Thyroid gland (tissue), 4 donors: ENCODE results near the gene LPAR2. TPM values are rescaled to one million over a fixed set of nuclear protein-coding genes. Genes with fewer than 3 reads are reported as not detected.
"Not testable (repeated sequence)": the region's sequence is repeated elsewhere in the genome, so short reads cannot be mapped to it uniquely, and the experiment has no call there.

Experiments used
- DNase-seq, 2 donors: peaks; one replicate each; pipeline ENCODE4 v3.0.0-alpha.2; 2019
- H3K27ac ChIP-seq, 3 donors: fragments of 200-600 bp; sonication (generic); 1 replicate in 2 of 3; 2 replicates in 1 of 3; pipeline ENCODE4 v1.5.1; 2016 to 2019; ENCODE audit warnings: mild to moderate bottlenecking in 1 of 3, moderate library complexity in 1 of 3
- H3K27me3 ChIP-seq: fragments of 200-600 bp; sonication (generic); one replicate; pipeline ENCODE4 v1.5.1; 2019
- H3K36me3 ChIP-seq, 2 donors: fragments of 200-600 bp; sonication (generic); one replicate each; pipeline ENCODE4 v1.5.1; 2016 to 2019
- H3K4me1 ChIP-seq, 2 donors: fragments of 200-600 bp; sonication (generic); one replicate each; pipeline ENCODE4 v1.5.1; 2017 to 2019
- H3K4me3 ChIP-seq, 3 donors: fragments of 200-600 bp; sonication (generic); replicated peaks in 1 of 3; 1 replicate in 2 of 3; 2 replicates in 1 of 3; pipeline ENCODE4 v1.5.1; 2016; ENCODE audit warnings: mild to moderate bottlenecking in 1 of 3
- H3K9me3 ChIP-seq: fragments of 200-600 bp; sonication (generic); one replicate; pipeline ENCODE4 v1.5.1; 2017
- POLR2A ChIP-seq, 2 donors: fragments of 450-650 bp; IDR thresholded peaks; one replicate each; pipeline ENCODE4 v1.6.1; 2017; ENCODE audit warnings: antibody characterized with exemption in 2 of 2, mild to moderate bottlenecking in 2 of 2, moderate library complexity in 1 of 2
- WGBS, 2 donors: methylation state at CpG; one replicate each; pipeline ENCODE4 v1.1.5; 2017; 5-methylcytosine and 5-hydroxymethylcytosine counted together
- intact Hi-C: fragments of 100-400 bp; cut with DNase I; formaldehyde crosslinking; loops from one replicate; pipeline ENCODE4 v1.15.1; 2023
- total RNA-seq, 4 donors: library from RNA; depleted of rRNA; stranded (reverse); fragments of >200 nt; gene quantifications; one replicate each; pipeline ENCODE4 v1.2.3, GENCODE V29; 2016
- TF ChIP-seq, protein P1 (sequence below), 6 experiments: fragments of 200-600 bp in 3 of 6; fragments of 450-650 bp in 3 of 6; sonication (generic) in 3 of 6; IDR thresholded peaks; one replicate each; pipeline ENCODE4 v1.5.1; 2016 to 2019; ENCODE audit warnings: antibody characterized with exemption in 6 of 6, mild to moderate bottlenecking in 2 of 6, inconsistent platforms in 1 of 6, moderate library complexity in 1 of 6

The LPAR2 gene
- total RNA-seq, 4 donors from 2014 or later = 10.2 to 35.2 (median 22.9) TPM

DNA sequence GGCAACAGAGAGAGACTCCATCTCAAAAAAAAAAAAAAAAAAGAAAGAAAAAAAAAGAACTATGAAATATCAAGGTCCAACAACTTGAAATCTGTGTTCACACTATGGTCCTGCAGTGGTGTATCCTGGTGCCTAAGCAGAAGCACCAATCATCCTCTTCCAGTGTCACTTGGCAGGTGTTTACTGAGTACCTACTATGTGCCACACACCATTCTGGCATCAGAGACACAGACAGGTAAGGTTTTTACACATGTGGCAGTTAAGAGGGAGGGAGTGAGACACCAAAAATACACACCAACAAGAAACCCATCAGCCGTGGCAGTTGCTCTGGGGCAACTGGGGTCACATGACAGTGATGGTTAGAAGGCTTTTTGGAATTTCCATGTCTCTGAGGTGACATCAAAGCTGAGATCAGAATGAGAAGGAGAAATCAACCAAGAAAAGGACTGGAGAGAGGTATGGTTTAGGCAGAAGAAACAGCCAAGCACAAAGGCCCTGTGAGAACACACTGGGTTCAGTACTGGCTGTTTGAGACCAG lies 27.2 kb downstream of the LPAR2 start:
- TF ChIP-seq, protein P1, sequence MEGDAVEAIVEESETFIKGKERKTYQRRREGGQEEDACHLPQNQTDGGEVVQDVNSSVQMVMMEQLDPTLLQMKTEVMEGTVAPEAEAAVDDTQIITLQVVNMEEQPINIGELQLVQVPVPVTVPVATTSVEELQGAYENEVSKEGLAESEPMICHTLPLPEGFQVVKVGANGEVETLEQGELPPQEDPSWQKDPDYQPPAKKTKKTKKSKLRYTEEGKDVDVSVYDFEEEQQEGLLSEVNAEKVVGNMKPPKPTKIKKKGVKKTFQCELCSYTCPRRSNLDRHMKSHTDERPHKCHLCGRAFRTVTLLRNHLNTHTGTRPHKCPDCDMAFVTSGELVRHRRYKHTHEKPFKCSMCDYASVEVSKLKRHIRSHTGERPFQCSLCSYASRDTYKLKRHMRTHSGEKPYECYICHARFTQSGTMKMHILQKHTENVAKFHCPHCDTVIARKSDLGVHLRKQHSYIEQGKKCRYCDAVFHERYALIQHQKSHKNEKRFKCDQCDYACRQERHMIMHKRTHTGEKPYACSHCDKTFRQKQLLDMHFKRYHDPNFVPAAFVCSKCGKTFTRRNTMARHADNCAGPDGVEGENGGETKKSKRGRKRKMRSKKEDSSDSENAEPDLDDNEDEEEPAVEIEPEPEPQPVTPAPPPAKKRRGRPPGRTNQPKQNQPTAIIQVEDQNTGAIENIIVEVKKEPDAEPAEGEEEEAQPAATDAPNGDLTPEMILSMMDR (IDR thresholded peaks at IDR 0.05) = no peak
- TF ChIP-seq POLR2A (IDR thresholded peaks at IDR 0.05) = no peak
- peaks cover 22 to 51% of the 10 kb centered on the region in 2 donors for H3K4me1 ChIP-seq
- WGBS, 2 donors = 58 to 59% methylated on average over 1 of the region's 1 CpG

DNA sequence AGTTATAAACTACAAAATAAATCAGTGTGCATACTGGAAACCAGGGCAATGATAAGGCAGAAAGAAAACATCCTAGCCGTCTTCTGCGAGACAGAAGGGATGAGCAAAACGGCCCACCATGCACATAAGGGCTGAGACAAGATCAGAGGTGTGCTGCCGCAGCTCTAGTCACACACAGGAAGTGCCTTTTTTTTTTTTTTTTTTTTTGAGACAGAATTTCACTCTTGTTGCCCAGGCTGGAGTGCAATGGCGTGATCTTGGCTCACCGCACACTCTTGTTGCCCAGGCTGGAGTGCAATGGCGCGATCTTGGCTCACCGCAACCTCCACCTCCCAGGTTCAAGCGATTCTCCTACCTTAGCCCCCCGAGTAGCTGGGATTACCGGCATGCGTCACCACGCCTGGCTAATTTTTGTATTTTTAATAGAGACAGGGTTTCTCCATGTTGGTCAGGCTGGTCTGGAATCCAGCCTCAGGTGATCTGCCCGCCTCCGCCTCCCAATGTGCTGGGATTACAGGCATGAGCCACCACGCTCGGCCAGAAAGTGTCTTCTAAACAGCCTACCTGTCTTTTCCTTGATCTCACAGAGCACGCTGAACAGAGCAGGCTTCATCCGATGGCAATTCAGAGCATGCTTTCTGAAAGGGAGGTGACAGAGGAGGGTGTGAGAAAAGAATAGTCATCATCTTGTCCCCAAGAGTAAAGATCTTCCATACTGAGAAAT lies 29.1 kb downstream of the LPAR2 start:
- not testable (repeated sequence) for H3K27me3 ChIP-seq, H3K9me3 ChIP-seq

More for the DNA sequence above, 27.2 kb downstream of the LPAR2 start:
- H3K36me3 ChIP-seq = no peaks in the 10 kb centered on the region
- intact Hi-C loops = no loop called here
- no peak overlapping the region for H3K4me3 ChIP-seq
- H3K27ac ChIP-seq = peak overlapping the region; percentile 63 to 90 (median 67)
- peak in 1 of 2 donors; percentile 33 for DNase-seq
- no peaks in the 10 kb centered on the region for H3K27me3 ChIP-seq
- no peaks in the 10 kb centered on the region for H3K9me3 ChIP-seq

DNA sequence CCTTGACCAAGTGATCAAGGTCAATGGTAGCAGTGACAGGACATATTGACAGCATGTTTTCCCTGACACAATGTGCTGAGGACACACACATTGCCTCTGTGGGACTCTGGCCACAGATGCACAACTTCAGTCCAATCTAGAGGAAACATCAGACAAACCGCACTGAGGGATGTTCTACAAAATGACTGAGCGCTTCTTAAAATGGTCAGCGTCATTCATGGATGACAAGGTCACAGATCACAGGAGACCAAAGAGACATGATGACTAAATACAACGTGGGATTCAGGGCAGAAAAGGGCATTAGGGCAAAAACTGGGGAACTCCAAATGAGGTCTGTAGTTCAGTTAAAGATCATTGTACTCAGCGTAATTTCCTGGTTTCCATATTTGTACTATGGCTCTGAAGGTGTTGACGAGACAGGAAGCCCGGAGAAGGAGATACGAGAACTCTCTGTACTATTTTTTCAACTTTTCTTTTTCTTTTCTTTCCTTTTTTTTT lies 30.2 kb downstream of the LPAR2 start:
- no peaks in the 10 kb centered on the region for H3K27me3 ChIP-seq
- intact Hi-C loops = no loop called here
- 68 to 76% methylated on average over 8 of the region's 8 CpGs for WGBS, 2 donors

More for the DNA sequence above, 29.1 kb downstream of the LPAR2 start:
- DNase-seq, H3K36me3 ChIP-seq, intact Hi-C loops, H3K4me3 ChIP-seq: not testable (repeated sequence)
- peaks cover 35 to 66% of the 10 kb centered on the region in 2 donors for H3K4me1 ChIP-seq
- WGBS, 2 donors = 89 to 90% methylated on average over 20 of the region's 20 CpGs
- H3K27ac ChIP-seq = peak overlapping the region; percentile 80 to 90 (median 87)

DNA sequence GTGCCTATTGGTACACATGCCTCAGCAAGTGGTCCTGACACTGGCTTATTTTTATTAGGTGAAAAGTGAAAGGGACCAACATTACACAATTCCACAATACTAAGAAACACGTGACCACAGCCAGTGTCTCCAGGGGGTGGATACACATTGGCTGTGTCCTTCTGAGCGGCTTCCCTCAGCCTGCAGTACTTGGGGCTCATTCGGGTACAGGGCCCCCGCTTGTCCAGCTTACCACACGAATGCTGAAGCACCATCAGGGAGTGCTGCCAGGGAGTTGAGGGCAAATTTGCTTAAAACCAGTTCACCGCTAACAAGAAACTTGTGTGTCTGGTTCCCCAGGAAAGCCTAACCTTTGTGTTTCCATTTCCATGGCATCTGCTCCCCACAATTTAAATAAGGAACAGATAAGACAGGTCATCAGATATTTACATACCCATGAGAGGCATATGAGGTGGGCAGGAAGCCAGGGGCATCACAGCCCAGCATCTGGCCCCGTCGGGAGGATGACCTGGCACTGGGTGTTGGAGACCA lies 32.8 kb downstream of the LPAR2 start:
- H3K27me3 ChIP-seq = no peaks in the 10 kb centered on the region
- DNase-seq = peak; percentile 89 to 92
- peaks cover 23 to 55% of the 10 kb centered on the region in 2 donors for H3K4me1 ChIP-seq
- H3K4me3 ChIP-seq = no peak overlapping the region
- H3K9me3 ChIP-seq = no peaks in the 10 kb centered on the region
- no peaks in the 10 kb centered on the region for H3K36me3 ChIP-seq
- intact Hi-C loops = no loop called here
- WGBS, 2 donors = 20 to 36% methylated on average over 8 of the region's 8 CpGs
- peak in 1 of 2 donors; percentile 21 for TF ChIP-seq POLR2A (IDR thresholded peaks at IDR 0.05)
- TF ChIP-seq, protein P1 (IDR thresholded peaks at IDR 0.05) = no peak
- peak overlapping the region; percentile 62 to 87 (median 80) for H3K27ac ChIP-seq

More for the DNA sequence above, 30.2 kb downstream of the LPAR2 start:
- DNase-seq = no peak
- no peaks in the 10 kb centered on the region for H3K36me3 ChIP-seq
- peaks cover 31 to 64% of the 10 kb centered on the region in 2 donors for H3K4me1 ChIP-seq
- H3K9me3 ChIP-seq = no peaks in the 10 kb centered on the region
- no peak overlapping the region for H3K4me3 ChIP-seq
- peak overlapping the region; percentile 62 to 87 (median 80) for H3K27ac ChIP-seq
- TF ChIP-seq POLR2A (IDR thresholded peaks at IDR 0.05) = no peak
- TF ChIP-seq, protein P1 (IDR thresholded peaks at IDR 0.05) = no peak

DNA sequence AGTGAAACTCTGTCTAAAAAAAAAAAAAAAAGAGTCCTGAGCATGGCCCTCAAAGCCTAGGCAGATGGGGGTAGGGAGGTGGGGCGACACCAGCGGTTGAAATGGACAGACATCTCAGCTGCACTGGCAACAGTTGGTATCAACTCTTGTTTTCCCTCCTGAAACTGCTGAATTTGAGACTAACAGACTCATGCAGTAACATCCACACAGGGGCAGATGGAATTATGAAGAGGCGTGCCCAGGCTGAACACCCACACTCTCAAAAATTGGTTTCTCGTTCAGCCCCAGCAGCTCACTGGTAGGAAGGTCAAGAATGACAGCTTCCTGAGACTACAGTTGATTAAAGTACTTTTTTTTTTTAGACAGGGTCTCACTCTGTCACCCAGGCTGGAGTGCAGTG lies 33.6 kb downstream of the LPAR2 start:
- intact Hi-C loops = no loop called here
- peak overlapping the region; percentile 62 to 87 (median 80) for H3K27ac ChIP-seq
- 96 to 99% methylated on average over 4 of the region's 4 CpGs for WGBS, 2 donors

More for the DNA sequence above, 33.6 kb downstream of the LPAR2 start:
- no peaks in the 10 kb centered on the region for H3K9me3 ChIP-seq
- H3K4me1 ChIP-seq = peaks cover 23 to 55% of the 10 kb centered on the region in 2 donors
- H3K27me3 ChIP-seq = no peaks in the 10 kb centered on the region
- DNase-seq = no peak
- no peak overlapping the region for H3K4me3 ChIP-seq
- TF ChIP-seq POLR2A (IDR thresholded peaks at IDR 0.05) = no peak
- TF ChIP-seq, protein P1 (IDR thresholded peaks at IDR 0.05) = no peak
- H3K36me3 ChIP-seq = no peaks in the 10 kb centered on the region
